ENCODE results near the gene TOMM20. TPM values are rescaled to one million over a fixed set of nuclear protein-coding genes. Genes with fewer than 3 reads are reported as not detected.
"Not testable (repeated sequence)": the region's sequence is repeated elsewhere in the genome, so short reads cannot be mapped to it uniquely, and the experiment has no call there.

The TOMM20 gene
- total RNA-seq, 1 donor from 2014 or later: 99.0 TPM

DNA sequence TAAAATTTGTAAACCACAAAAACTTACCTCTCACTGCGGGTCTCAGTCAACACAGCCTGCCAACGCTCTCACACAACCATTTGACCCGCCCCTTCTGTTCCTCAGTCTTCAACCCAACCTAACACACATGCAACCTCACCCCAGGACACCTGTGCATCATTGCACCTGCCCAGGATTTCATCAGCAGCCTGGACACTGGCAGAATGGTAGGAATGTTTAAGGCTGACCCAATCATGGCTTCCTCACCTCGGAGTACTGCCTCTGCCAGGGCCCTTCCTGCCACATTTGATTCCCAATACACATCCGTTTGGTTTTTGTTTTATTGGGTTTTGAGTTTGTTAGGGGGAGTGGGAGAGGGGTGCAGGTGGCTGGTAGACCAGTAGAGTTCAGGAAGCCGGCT is 40.7 kb downstream of the TOMM20 start:
- Histone ChIP-seq H3K36me3 (ENCODE audit: control insufficient read depth, insufficient read depth, low read length) (no peaks in the 10 kb centered on the region), H3K4me3 (ENCODE audit: low read depth, low read length) (no peak overlapping the region), H3K27me3 (ENCODE audit: control insufficient read depth, insufficient read depth, low read length) (no peaks in the 10 kb centered on the region)
- FAIRE-seq: no peak
- DNase-seq (ENCODE audit: low read depth): no peak
- TF ChIP-seq, protein P1, sequence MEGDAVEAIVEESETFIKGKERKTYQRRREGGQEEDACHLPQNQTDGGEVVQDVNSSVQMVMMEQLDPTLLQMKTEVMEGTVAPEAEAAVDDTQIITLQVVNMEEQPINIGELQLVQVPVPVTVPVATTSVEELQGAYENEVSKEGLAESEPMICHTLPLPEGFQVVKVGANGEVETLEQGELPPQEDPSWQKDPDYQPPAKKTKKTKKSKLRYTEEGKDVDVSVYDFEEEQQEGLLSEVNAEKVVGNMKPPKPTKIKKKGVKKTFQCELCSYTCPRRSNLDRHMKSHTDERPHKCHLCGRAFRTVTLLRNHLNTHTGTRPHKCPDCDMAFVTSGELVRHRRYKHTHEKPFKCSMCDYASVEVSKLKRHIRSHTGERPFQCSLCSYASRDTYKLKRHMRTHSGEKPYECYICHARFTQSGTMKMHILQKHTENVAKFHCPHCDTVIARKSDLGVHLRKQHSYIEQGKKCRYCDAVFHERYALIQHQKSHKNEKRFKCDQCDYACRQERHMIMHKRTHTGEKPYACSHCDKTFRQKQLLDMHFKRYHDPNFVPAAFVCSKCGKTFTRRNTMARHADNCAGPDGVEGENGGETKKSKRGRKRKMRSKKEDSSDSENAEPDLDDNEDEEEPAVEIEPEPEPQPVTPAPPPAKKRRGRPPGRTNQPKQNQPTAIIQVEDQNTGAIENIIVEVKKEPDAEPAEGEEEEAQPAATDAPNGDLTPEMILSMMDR (IDR thresholded peaks at IDR 0.05; ENCODE audit: insufficient read depth, low read length, severe bottlenecking): no peak

DNA sequence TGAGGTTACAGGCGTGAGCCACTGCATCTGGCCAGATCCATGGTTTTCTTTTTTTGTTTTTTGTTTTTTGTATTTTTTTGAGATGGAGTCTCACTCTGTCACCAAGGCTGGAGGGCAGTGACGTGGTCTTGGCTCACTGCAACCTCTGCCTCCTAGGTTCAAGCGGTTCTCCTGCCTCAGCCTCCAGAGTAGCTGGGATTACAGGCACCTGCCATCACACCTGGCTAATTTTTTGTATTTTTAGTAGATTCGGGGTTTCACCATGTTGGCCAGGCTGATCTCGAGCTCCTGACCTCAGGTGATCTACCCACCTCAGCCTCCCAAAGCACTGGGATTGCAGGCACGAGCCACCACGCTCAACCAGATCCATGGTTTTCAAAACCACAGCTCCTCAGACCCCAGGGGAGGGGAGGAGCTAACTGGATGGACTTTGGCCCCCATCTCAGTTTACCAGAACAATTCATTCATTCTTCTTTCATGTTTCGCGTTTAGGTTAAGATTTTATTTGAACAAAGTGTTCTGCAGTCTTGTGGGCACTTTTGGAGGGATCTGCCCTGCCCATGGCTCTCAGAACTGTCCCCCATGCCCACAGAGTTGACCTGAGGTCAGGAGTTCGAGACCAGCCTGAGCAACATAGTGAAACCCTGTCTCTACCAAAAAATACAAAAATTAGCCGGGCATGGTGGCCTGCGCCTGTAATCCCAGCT is 43.1 kb downstream of the TOMM20 start:
- FAIRE-seq; H3K4me3 ChIP-seq (ENCODE audit: low read depth, low read length); H3K36me3 ChIP-seq (ENCODE audit: control insufficient read depth, insufficient read depth, low read length); DNase-seq (ENCODE audit: low read depth); H3K27me3 ChIP-seq (ENCODE audit: control insufficient read depth, insufficient read depth, low read length): not testable (repeated sequence)

DNA sequence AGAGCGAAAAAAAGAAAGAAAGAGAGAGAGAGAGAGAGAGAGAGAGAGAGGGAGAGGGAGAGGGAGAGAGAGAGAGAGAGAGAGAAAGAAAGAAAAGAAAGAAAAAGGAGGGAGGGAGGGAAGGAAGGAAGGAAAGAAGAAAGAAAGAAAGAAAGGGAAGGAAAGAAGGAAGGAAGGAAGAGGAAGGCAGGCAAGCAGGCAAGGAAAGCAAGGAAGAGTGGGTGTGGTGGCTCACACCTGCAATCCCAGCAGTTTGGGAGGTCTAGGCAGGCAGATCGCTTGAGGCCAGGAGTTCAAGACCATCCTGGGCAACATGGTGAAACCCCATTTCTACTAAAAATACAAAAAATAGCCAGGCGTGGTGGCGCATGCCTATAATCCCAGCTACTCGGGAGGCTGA is 47.8 kb downstream of the TOMM20 start:
- H3K27me3 ChIP-seq (ENCODE audit: control insufficient read depth, insufficient read depth, low read length); DNase-seq (ENCODE audit: low read depth); H3K36me3 ChIP-seq (ENCODE audit: control insufficient read depth, insufficient read depth, low read length); FAIRE-seq; H3K4me3 ChIP-seq (ENCODE audit: low read depth, low read length): not testable (repeated sequence)

DNA sequence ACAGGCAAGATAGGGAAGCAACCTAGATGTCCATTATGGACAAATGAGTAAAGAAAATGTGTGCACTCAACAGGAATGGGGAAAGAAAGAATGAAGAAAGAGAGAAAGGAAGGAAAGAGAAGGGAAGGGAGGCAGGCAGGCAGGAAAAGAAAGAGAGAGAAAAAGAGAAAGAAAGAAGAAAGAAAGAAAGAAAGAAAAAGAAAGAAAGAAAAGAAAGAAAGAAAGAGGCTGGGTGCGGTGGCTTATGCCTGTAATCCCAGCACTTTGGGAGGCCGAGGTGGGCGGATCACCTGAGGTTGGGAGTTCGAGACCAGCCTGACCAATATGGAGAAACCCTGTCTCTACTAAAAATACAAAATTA is 48.4 kb downstream of the TOMM20 start:
- not testable (repeated sequence) for H3K4me3 ChIP-seq (ENCODE audit: low read depth, low read length); DNase-seq (ENCODE audit: low read depth); H3K36me3 ChIP-seq (ENCODE audit: control insufficient read depth, insufficient read depth, low read length); H3K27me3 ChIP-seq (ENCODE audit: control insufficient read depth, insufficient read depth, low read length); FAIRE-seq

DNA sequence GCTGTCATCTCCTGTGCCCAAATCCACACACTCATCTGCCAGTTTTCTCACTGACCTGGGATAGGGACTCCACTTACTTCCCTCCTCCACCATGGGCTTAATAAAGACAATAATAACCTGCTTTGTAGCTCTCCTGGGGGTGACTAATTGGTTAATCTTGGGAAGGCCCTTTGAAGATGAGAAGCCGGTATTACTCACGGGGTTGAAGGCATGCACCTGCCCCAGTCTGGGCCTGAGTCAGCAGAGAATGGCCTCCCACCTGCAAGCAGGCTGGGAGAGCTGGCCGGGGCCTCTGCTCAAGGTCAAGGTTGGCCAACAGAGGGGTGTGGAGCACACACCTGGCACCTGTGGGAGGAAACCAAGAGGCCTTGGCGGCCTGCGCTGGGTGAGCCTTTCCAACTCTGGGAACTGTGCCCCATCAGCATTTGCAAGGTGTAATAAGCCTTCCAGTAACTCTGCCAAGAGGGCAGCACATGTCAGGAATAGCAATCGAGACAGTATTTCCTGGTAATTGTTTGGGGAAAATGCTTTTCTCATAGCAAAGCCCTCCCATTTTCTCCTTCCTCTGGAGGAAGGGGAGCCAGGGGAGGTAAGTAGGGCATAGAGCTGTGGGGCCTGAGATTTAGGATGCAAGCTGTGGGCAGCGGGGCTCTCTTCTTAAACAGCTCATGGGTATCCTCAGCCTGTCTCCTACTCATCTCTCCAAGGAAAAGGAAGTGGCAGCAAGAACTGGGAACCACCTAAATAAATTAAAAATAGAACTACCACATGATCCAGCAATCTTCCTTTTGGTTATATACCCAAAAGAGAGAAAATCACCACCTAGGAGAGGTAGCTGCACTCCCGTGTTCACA is 49.0 kb downstream of the TOMM20 start:
- Histone ChIP-seq H3K4me3 (ENCODE audit: low read depth, low read length) (no peak overlapping the region), H3K36me3 (ENCODE audit: control insufficient read depth, insufficient read depth, low read length) (no peaks in the 10 kb centered on the region), H3K27me3 (ENCODE audit: control insufficient read depth, insufficient read depth, low read length) (no peaks in the 10 kb centered on the region)
- TF ChIP-seq, protein P1 (IDR thresholded peaks at IDR 0.05; ENCODE audit: insufficient read depth, low read length, severe bottlenecking): peak; percentile 18
- FAIRE-seq: no peak
- peak; percentile 98 for DNase-seq (ENCODE audit: low read depth)

DNA sequence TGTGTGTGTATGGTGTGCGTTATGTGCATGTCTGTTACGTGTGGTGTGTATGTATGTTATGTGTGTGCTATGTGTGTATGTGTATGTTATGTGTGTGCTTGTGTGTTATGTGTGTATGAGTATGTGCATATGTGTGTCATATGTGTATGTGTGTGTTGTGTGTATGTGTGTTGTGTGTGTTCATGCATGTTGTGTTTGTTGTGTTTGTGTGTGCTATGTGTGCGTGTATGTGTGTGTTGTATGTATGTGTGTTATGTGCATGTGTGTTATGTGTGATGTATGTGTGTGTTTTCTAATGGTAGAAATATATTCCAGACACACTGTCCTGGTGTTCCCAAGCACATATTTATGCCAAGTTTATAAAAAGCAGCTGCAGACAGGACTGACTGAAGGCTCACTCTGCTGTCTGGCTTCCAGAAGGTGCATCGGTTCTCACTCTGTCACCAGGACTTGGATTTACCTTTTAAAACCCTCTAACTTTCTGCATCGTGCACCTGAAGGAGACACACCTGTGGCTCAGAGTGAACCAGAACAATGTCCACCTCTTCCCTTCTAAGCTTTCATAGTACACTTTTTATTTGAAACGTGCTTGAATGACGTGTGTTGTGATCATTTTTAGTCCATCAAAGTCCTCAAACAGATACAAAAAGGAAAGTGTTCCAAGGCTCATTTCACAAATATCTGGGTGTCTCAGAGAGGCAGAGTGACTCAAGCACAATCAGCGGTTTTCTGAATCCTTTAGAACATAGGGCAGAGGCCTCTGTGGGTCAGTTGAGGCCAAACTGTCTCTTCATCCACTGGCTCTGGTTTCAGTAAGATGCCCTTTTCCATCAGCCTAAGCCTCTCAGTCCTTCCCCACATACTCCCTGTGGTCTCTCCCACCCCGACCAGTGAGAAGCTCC is 49.9 kb downstream of the TOMM20 start:
- Histone ChIP-seq H3K27me3 (ENCODE audit: control insufficient read depth, insufficient read depth, low read length) (no peaks in the 10 kb centered on the region), H3K36me3 (ENCODE audit: control insufficient read depth, insufficient read depth, low read length) (no peaks in the 10 kb centered on the region), H3K4me3 (ENCODE audit: low read depth, low read length) (no peak overlapping the region)
- peak; percentile 72 for DNase-seq (ENCODE audit: low read depth)
- FAIRE-seq: no peak
- TF ChIP-seq, protein P1 (IDR thresholded peaks at IDR 0.05; ENCODE audit: insufficient read depth, low read length, severe bottlenecking): no peak

All from bronchial epithelial cell (primary cell).